DND-41 (cell line): ENCODE results near the gene COL13A1.
A peak's percentile ranks its signal among the peaks of the same experiment; 100 is the strongest.

Experiments used
- ATAC-seq: fragments of 200-7000 bp; cut with Tn5 transposase; 3 replicates; pipeline ENCODE4 v1.9.1; 2021; ENCODE audit warnings: low read depth; ENCODE audit not compliant: insufficient read depth
- DNase-seq: peaks from one replicate; pipeline ENCODE4 v3.0.0-alpha.2; 2020
- H2AFZ ChIP-seq: 2 replicates; pipeline ENCODE4 v1.6.0; 2012; ENCODE audit warnings: low read depth, low read length
- H3K27ac ChIP-seq: 2 replicates; pipeline ENCODE4 v1.5.1; 2012; ENCODE audit warnings: low read length, inconsistent platforms
- H3K27me3 ChIP-seq: fragments of 200-600 bp; sonication (generic); 2 replicates; pipeline ENCODE4 v1.6.0; 2012; ENCODE audit warnings: low read length, mild to moderate bottlenecking, inconsistent platforms; ENCODE audit not compliant: insufficient read depth, poor library complexity
- H3K36me3 ChIP-seq: 2 replicates; pipeline ENCODE4 v1.5.1; 2012; ENCODE audit warnings: low read length, inconsistent platforms; ENCODE audit not compliant: insufficient read depth
- H3K4me1 ChIP-seq: 2 replicates; pipeline ENCODE4 v1.5.1; 2012; ENCODE audit warnings: mild to moderate bottlenecking, low read length; ENCODE audit not compliant: insufficient read depth
- H3K4me2 ChIP-seq: 2 replicates; pipeline ENCODE4 v1.6.0; 2012; ENCODE audit warnings: mild to moderate bottlenecking, moderate library complexity, low read length, inconsistent platforms; ENCODE audit not compliant: insufficient read depth
- H3K4me3 ChIP-seq, 2 experiments: fragments of 200-600 bp in 1 of 2; shearing (Covaris generic) in 1 of 2; 2 replicates each; pipeline ENCODE4 v1.5.1; 2012 to 2016; ENCODE audit warnings: inconsistent platforms in 2 of 2, low read length in 2 of 2, mild to moderate bottlenecking in 2 of 2, low read depth in 1 of 2, moderate library complexity in 1 of 2
- H3K79me2 ChIP-seq: 2 replicates; pipeline ENCODE4 v1.6.0; 2012; ENCODE audit warnings: low read length, inconsistent platforms; ENCODE audit not compliant: insufficient read depth
- H3K9ac ChIP-seq: 2 replicates; pipeline ENCODE4 v1.6.0; 2012; ENCODE audit warnings: low read depth, mild to moderate bottlenecking, inconsistent platforms, low read length, moderate library complexity
- H3K9me3 ChIP-seq: 2 replicates; pipeline ENCODE4 v1.5.1; 2012; ENCODE audit warnings: low read length, moderate library complexity, mild to moderate bottlenecking, inconsistent platforms; ENCODE audit not compliant: insufficient read depth, severe bottlenecking
- H4K20me1 ChIP-seq: 2 replicates; pipeline ENCODE4 v1.6.0; 2012; ENCODE audit warnings: low read length; ENCODE audit not compliant: insufficient read depth
- CTCF ChIP-seq: IDR thresholded peaks from 2 replicates; pipeline ENCODE4 v1.5.1; 2012; ENCODE audit warnings: borderline replicate concordance, low read length, moderate library complexity, mild to moderate bottlenecking; ENCODE audit not compliant: poor library complexity, severe bottlenecking; ENCODE audit errors: extremely low read depth
- EZH2 ChIP-seq: IDR thresholded peaks from 3 replicates; pipeline ENCODE4 v1.6.1; 2012; ENCODE audit warnings: borderline replicate concordance, low read depth, mild to moderate bottlenecking, moderate library complexity, low read length, inconsistent platforms; ENCODE audit not compliant: severe bottlenecking

The COL13A1 gene

GRCh38 chr10:69817078-69817581 is 15.4 kb downstream of the COL13A1 start:
- peaks cover 5% of the 10 kb centered on the region for H3K27me3 ChIP-seq
- peak; percentile 42; the same call in 1 of the 3 replicates for ATAC-seq
- no peak overlapping the region for H2AFZ ChIP-seq
- DNase-seq, result peak; percentile 30
- no peak overlapping the region for H3K4me2 ChIP-seq
- TF ChIP-seq EZH2 (no peak), CTCF (no peak)
- no peaks in the 10 kb centered on the region for H3K4me1 ChIP-seq
- H3K9ac ChIP-seq, result no peak overlapping the region
- H3K79me2 ChIP-seq, result no peaks in the 10 kb centered on the region
- H3K36me3 ChIP-seq, result no peaks in the 10 kb centered on the region
- no peaks in the 10 kb centered on the region for H4K20me1 ChIP-seq
- no peak overlapping the region for H3K4me3 ChIP-seq
- no peaks in the 10 kb centered on the region for H3K9me3 ChIP-seq
- H3K27ac ChIP-seq, result no peak overlapping the region

- Histone ChIP-seq H3K4me2 (no peak overlapping the region), H3K9ac (no peak overlapping the region), H3K27ac (no peak overlapping the region), H3K4me3 (no peak overlapping the region), H4K20me1 (no peaks in the 10 kb centered on the region), H3K27me3 (peaks cover 5% of the 10 kb centered on the region), H2AFZ (no peak overlapping the region), H3K36me3 (no peaks in the 10 kb centered on the region), H3K9me3 (no peaks in the 10 kb centered on the region), H3K79me2 (no peaks in the 10 kb centered on the region), H3K4me1 (no peaks in the 10 kb centered on the region)
- no peak for ATAC-seq
- no peak for DNase-seq
- TF ChIP-seq CTCF (no peak), EZH2 (no peak)
Observed at GRCh38 chr10:69818676-69819239, 17.1 kb downstream of the COL13A1 start.

- ATAC-seq (no peak), DNase-seq (no peak)
- no peaks in the 10 kb centered on the region for H4K20me1 ChIP-seq
- no peaks in the 10 kb centered on the region for H3K79me2 ChIP-seq
- H3K4me3 ChIP-seq, result no peak overlapping the region
- no peaks in the 10 kb centered on the region for H3K4me1 ChIP-seq
- no peak overlapping the region for H3K27ac ChIP-seq
- no peaks in the 10 kb centered on the region for H3K9me3 ChIP-seq
- H3K27me3 ChIP-seq, result peaks cover 5% of the 10 kb centered on the region
- TF ChIP-seq CTCF, result no peak
- no peak for TF ChIP-seq EZH2
- H3K4me2 ChIP-seq, result no peak overlapping the region
- no peaks in the 10 kb centered on the region for H3K36me3 ChIP-seq
- no peak overlapping the region for H2AFZ ChIP-seq
- H3K9ac ChIP-seq, result no peak overlapping the region
Observed at GRCh38 chr10:69819716-69820506, 18.2 kb downstream of the COL13A1 start.
